Ishikawa (cell line): Measurements from ENCODE around the gene KCNC1.

ENCODE experiments used
- CEBPB ChIP-seq: IDR thresholded peaks from 2 replicates; pipeline ENCODE4 v1.6.1; 2012
- CREB1 ChIP-seq: IDR thresholded peaks from 2 replicates; pipeline ENCODE4 v1.6.1; 2012; ENCODE audit warnings: low read depth
- EGR1 ChIP-seq: IDR thresholded peaks from 2 replicates; pipeline ENCODE4 v1.6.1; 2012
- EP300 ChIP-seq: IDR thresholded peaks from 2 replicates; pipeline ENCODE4 v1.6.1; 2012; ENCODE audit warnings: borderline replicate concordance
- FOXM1 ChIP-seq: IDR thresholded peaks from 2 replicates; pipeline ENCODE4 v1.6.1; 2012; ENCODE audit warnings: low read depth, borderline replicate concordance
- NFIC ChIP-seq: IDR thresholded peaks from 2 replicates; pipeline ENCODE4 v1.6.1; 2012
- RAD21 ChIP-seq: IDR thresholded peaks from 2 replicates; pipeline ENCODE4 v1.6.1; 2012; ENCODE audit warnings: low read depth
- REST ChIP-seq: IDR thresholded peaks from 2 replicates; pipeline ENCODE4 v1.6.1; 2012; ENCODE audit warnings: low read depth, mild to moderate bottlenecking
- TAF1 ChIP-seq: IDR thresholded peaks from 2 replicates; pipeline ENCODE4 v1.6.1; 2012; ENCODE audit warnings: low read depth, mild to moderate bottlenecking
- TCF12 ChIP-seq: IDR thresholded peaks from 2 replicates; pipeline ENCODE4 v1.6.1; 2012; ENCODE audit warnings: low read depth
- TEAD4 ChIP-seq: IDR thresholded peaks from 2 replicates; pipeline ENCODE4 v1.6.1; 2012
- USF1 ChIP-seq: IDR thresholded peaks from 2 replicates; pipeline ENCODE4 v1.6.1; 2012
- YY1 ChIP-seq: IDR thresholded peaks from 2 replicates; pipeline ENCODE4 v1.6.1; 2012; ENCODE audit warnings: low read depth
- ZBTB7A ChIP-seq: IDR thresholded peaks from 2 replicates; pipeline ENCODE4 v1.6.1; 2012; ENCODE audit warnings: low read depth
- TF ChIP-seq, protein P1 (sequence below): IDR thresholded peaks from 2 replicates; pipeline ENCODE4 v1.6.1; 2012

The KCNC1 gene

DNA sequence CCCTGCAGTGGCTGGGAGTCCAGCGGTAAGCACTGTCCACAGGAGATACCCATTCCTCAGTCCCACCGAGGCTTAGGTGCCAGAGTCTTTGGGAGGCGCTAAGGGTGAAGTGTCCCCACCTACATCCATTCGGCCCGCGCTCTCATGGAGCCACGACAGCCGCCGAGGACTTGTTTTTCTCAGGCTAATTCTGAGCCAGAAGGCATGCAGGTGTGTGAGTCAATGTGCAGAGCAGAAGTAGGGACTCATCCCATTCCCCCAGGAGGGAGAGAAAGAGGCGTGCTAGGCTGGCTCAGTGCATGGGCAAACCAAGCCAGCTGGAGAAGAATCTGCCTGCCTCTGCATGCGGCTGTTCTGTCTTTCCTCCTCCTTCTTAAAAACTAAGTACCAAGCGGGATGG lies 46.6 kb downstream of the KCNC1 start:
- TF ChIP-seq TCF12 (no peak), TEAD4 (no peak), NFIC (no peak), FOXM1 (no peak), RAD21 (no peak), CREB1 (no peak), TAF1 (no peak), YY1 (no peak), USF1 (no peak), EGR1 (no peak), ZBTB7A (no peak), REST (no peak), EP300 (no peak), CEBPB (no peak)
- TF ChIP-seq, protein P1, sequence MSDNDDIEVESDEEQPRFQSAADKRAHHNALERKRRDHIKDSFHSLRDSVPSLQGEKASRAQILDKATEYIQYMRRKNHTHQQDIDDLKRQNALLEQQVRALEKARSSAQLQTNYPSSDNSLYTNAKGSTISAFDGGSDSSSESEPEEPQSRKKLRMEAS = no peak

DNA sequence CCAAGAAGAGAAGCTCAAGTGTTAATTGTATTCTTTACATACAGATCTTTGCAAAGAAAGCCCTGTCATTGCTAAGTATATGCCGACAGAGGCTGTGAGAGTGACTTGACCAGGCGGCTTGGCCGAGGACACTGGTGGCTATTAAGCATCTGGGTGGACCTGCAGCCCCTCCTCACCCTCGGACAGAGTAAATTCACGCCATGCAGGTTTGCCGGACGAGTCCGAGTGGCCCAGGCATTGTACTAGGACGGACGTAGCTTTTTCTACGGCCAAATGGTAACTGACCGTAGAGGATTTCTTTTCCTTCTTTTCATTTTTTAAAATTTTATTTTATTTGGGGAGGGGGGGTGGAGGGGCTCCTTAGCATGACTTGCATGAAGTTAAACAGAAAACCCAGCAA lies 47.0 kb downstream of the KCNC1 start:
- TF ChIP-seq YY1 (no peak), CEBPB (no peak), TAF1 (no peak), EP300 (no peak), EGR1 (no peak), NFIC (no peak), USF1 (no peak), TEAD4 (no peak), FOXM1 (no peak), ZBTB7A (no peak), TCF12 (no peak), REST (no peak), CREB1 (no peak), RAD21 (no peak)
- TF ChIP-seq, protein P1 = no peak

DNA sequence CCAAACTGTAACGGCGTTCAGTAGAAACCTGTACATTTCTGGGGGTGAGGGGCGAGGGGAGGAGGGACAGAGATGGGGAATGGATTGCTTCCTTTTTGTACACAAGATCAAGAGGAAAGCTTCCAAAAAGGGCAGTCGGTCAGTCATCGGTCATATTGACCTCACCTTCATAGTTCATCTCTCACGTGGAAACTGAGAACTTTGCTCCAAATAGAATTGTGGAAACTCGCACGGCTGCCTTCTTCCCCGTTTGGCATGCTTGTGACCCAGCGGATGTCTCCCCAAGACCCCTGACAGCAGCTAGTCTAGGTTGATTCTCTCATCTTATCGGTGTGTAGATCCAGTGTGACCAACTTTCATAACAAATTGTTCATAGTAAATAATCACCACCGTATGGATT lies 47.6 kb downstream of the KCNC1 start:
- TF ChIP-seq, protein P1 = no peak
- TF ChIP-seq EP300 (no peak), FOXM1 (no peak), TEAD4 (no peak), ZBTB7A (no peak), EGR1 (no peak), NFIC (no peak), TAF1 (no peak), REST (no peak), RAD21 (no peak), CEBPB (no peak), TCF12 (no peak), USF1 (no peak), CREB1 (no peak), YY1 (no peak)
